GM12878 (cell line): ENCODE measurements around the gene ATRN. TPM values are rescaled to one million over a fixed set of nuclear protein-coding genes. Genes with fewer than 3 reads are reported as not detected.

Experiments
- ATAC-seq: fragments of 200-7000 bp; cut with Tn5 transposase; 3 replicates; pipeline ENCODE4 v1.9.1; 2020; ENCODE audit warnings: mild to moderate bottlenecking, moderate library complexity
- BruUV-seq: library from RNA; stranded (reverse); fragments of 400-500 nt; replicated peaks from 2 replicates; lab custom pipeline; 2021; lab: Mats Ljungman, UMichigan
- CTCF ChIA-PET: fragments of 300-600 bp; sonication (Branson Sonifier 250); formaldehyde crosslinking; extraction: SDS; loops from one replicate; lab custom pipeline; 2021; ENCODE audit warnings: inconsistent platforms; lab: Yijun Ruan, JAX
- POLR2A ChIA-PET: fragments of 350-600 bp; formaldehyde crosslinking; extraction: SDS; loops from one replicate; lab custom pipeline; 2021; ENCODE audit warnings: inconsistent platforms; lab: Charles Lee
- RAD21 ChIA-PET: fragments of 300-600 bp; sonication (Branson Sonifier 250); formaldehyde crosslinking; loops from one replicate; lab custom pipeline; 2023; ENCODE audit warnings: antibody characterized with exemption; ENCODE audit not compliant: unreplicated experiment; lab: Charles Lee
- SMC1A ChIA-PET: fragments of 300-600 bp; sonication (Branson Sonifier 250); formaldehyde crosslinking; loops from one replicate; lab custom pipeline; 2023; ENCODE audit not compliant: unreplicated experiment, uncharacterized antibody; lab: Charles Lee
- DNase-seq: peaks from one replicate; pipeline ENCODE4 v3.0.0-alpha.2; 2011; ENCODE audit warnings: low read depth, low spot score
- FAIRE-seq: peaks from 3 replicates; lab custom pipeline; 2011; peaks lifted over from hg19 to GRCh38; lab: Jason Lieb, UNC
- H2AFZ ChIP-seq: 2 replicates; pipeline ENCODE4 v1.6.0; 2011; ENCODE audit warnings: low read depth, low read length, control low read depth; ENCODE audit not compliant: control insufficient read depth
- H3K27ac ChIP-seq: 2 replicates; pipeline ENCODE4 v1.5.1; 2011; ENCODE audit warnings: control low read depth; ENCODE audit not compliant: control insufficient read depth, insufficient read depth
- H3K27me3 ChIP-seq, 2 experiments: replicated peaks in 1 of 2; 2 replicates each; pipeline versions ENCODE4 v1.6.0 to v1.6.1; 2011; ENCODE audit warnings: low read length in 1 of 2; ENCODE audit not compliant: control insufficient read depth in 2 of 2, insufficient read depth in 2 of 2
- H3K36me3 ChIP-seq, 2 experiments: 2 replicates each; pipeline ENCODE4 v1.5.1; 2011; ENCODE audit warnings: low read length in 1 of 2; ENCODE audit not compliant: control insufficient read depth in 2 of 2, insufficient read depth in 2 of 2
- H3K4me1 ChIP-seq: 2 replicates; pipeline ENCODE4 v1.6.1; 2011; ENCODE audit warnings: mild to moderate bottlenecking, low read length, moderate library complexity, mixed read lengths; ENCODE audit not compliant: control insufficient read depth, insufficient read depth
- H3K4me2 ChIP-seq: 2 replicates; pipeline ENCODE4 v1.6.0; 2011; ENCODE audit warnings: control low read depth; ENCODE audit not compliant: control insufficient read depth, insufficient read depth
- H3K4me3 ChIP-seq: fragments of 200-600 bp; sonication (generic); 2 replicates; pipeline ENCODE4 v1.5.1; 2016
- H3K79me2 ChIP-seq: 2 replicates; pipeline ENCODE4 v1.6.0; 2011; ENCODE audit warnings: low read length; ENCODE audit not compliant: control insufficient read depth, insufficient read depth
- H3K9ac ChIP-seq: 2 replicates; pipeline ENCODE4 v1.8.0; 2011; ENCODE audit warnings: low read length, control low read depth, mixed read lengths; ENCODE audit not compliant: control insufficient read depth, insufficient read depth
- H3K9me3 ChIP-seq: replicated peaks from 3 replicates; pipeline ENCODE4 v1.5.1; 2011; ENCODE audit warnings: mild to moderate bottlenecking, low read length; ENCODE audit not compliant: control insufficient read depth, insufficient read depth
- H4K20me1 ChIP-seq: 2 replicates; pipeline ENCODE4 v1.6.0; 2011; ENCODE audit not compliant: control insufficient read depth, insufficient read depth
- ATF7 ChIP-seq: fragments of 450-650 bp; IDR thresholded peaks from 2 replicates; pipeline ENCODE4 v1.6.1; 2016; ENCODE audit warnings: low read depth, mild to moderate bottlenecking
- CHD1 ChIP-seq: IDR thresholded peaks from 2 replicates; pipeline ENCODE4 v1.6.1; 2012; ENCODE audit warnings: low read depth, low read length, improper control_type of control experiment
- EP300 ChIP-seq, 2 experiments: fragments of 150-350 bp in 1 of 2; IDR thresholded peaks; 2 replicates each; pipeline ENCODE4 v1.6.1; 2011 to 2012; ENCODE audit warnings: low read depth in 2 of 2, low read length in 2 of 2, borderline replicate concordance in 1 of 2, improper control_type of control experiment in 1 of 2, inconsistent platforms in 1 of 2; ENCODE audit not compliant: control insufficient read depth in 1 of 2
- IKZF2 ChIP-seq, 2 experiments: fragments of 450-650 bp; IDR thresholded peaks; 2 replicates each; pipeline ENCODE4 v1.6.1; 2017; ENCODE audit warnings: mild to moderate bottlenecking in 2 of 2, moderate library complexity in 2 of 2
- MEF2A ChIP-seq: IDR thresholded peaks from 2 replicates; pipeline ENCODE4 v1.6.1; 2011; ENCODE audit warnings: low read depth, mild to moderate bottlenecking, low read length, moderate library complexity; ENCODE audit not compliant: insufficient read depth
- NKRF ChIP-seq: fragments of 450-650 bp; conservative IDR thresholded peaks from 2 replicates; pipeline ENCODE4 v1.6.1; 2017; ENCODE audit warnings: mild to moderate bottlenecking, moderate library complexity
- SMAD5 ChIP-seq: IDR thresholded peaks from 2 replicates; pipeline ENCODE4 v1.6.1; 2016; ENCODE audit warnings: antibody characterized with exemption, low read depth
- SMC3 ChIP-seq: IDR thresholded peaks from 2 replicates; pipeline ENCODE4 v1.6.1; 2011; ENCODE audit warnings: low read length, improper control_type of control experiment, borderline replicate concordance
- SPI1 ChIP-seq: IDR thresholded peaks from 2 replicates; pipeline ENCODE4 v1.6.1; 2011; ENCODE audit warnings: low read depth, mild to moderate bottlenecking, low read length, moderate library complexity, borderline replicate concordance; ENCODE audit not compliant: insufficient read depth
- SUPT20H ChIP-seq: IDR thresholded peaks from 2 replicates; pipeline ENCODE4 v1.6.1; 2011; ENCODE audit warnings: low read depth, mild to moderate bottlenecking, low read length, moderate library complexity, borderline replicate concordance; ENCODE audit not compliant: control insufficient read depth
- YBX1 ChIP-seq: fragments of 450-650 bp; IDR thresholded peaks from 2 replicates; pipeline ENCODE4 v1.6.1; 2016; ENCODE audit warnings: antibody characterized with exemption
- ZBTB33 ChIP-seq: fragments of 450-650 bp; IDR thresholded peaks from 2 replicates; pipeline ENCODE4 v1.6.1; 2017; ENCODE audit warnings: mild to moderate bottlenecking
- ZNF622 ChIP-seq: fragments of 450-650 bp; IDR thresholded peaks from 2 replicates; pipeline ENCODE4 v1.6.1; 2017; ENCODE audit warnings: mild to moderate bottlenecking, inconsistent platforms
- WGBS: methylation state at CpG from one replicate; pipeline ENCODE4 v1.1.6; 2016; ENCODE audit warnings: low lambda C conversion rate; ENCODE audit not compliant: insufficient replicate concordance, insufficient coverage; ENCODE audit errors: missing lambda C conversion rate; 5-methylcytosine and 5-hydroxymethylcytosine counted together
- in situ Hi-C: fragments of 300-500 bp; cut with MboI; formaldehyde crosslinking; loops from 9 replicates; pipeline ENCODE4 v1.14.3; 2018; ENCODE audit warnings: mixed read lengths
- intact Hi-C: fragments of 100-400 bp; cut with micrococcal nuclease; formaldehyde crosslinking; loops from one replicate; pipeline ENCODE4 v1.14.2; 2022; ENCODE audit not compliant: unreplicated experiment
- polyA plus RNA-seq, 11 experiments: library from polyadenylated mRNA; depleted of rRNA in 4 of 11; unstranded in 6 of 11; stranded (reverse) in 5 of 11; fragments of >200 nt; fragmentation: Nextera tagmentation in 4 of 11; fragmentation: Illumina TruSeq in 1 of 11; extraction: Ambion mirVana in 4 of 11; extraction: Trizol in 1 of 11; gene quantifications; 1 replicate in 1 of 11; 2 replicates in 10 of 11; pipeline versions ENCODE4 v1.2.1 to v1.2.3, GENCODE V29; 2011 to 2016; ENCODE audit warnings: inconsistent platforms in 2 of 11, missing spikeins in 2 of 11, low read depth in 1 of 11
- total RNA-seq, 4 experiments: library from RNA; depleted of rRNA in 3 of 4; stranded (reverse); fragments of >200 nt in 3 of 4; fragmentation: Illumina TruSeq in 1 of 4; extraction: Trizol in 1 of 4; gene quantifications; 2 replicates each; pipeline versions ENCODE4 v1.2.1 to v1.2.3, GENCODE V29; 2013 to 2021
- TF ChIP-seq, protein P1 (sequence below): fragments of 150-350 bp; IDR thresholded peaks from 2 replicates; pipeline ENCODE4 v1.6.1; 2016; ENCODE audit warnings: low read depth, low read length
- TF ChIP-seq, protein P2 (sequence below): fragments of 450-650 bp; IDR thresholded peaks from 2 replicates; pipeline ENCODE4 v1.6.1; 2017; ENCODE audit warnings: antibody characterized with exemption, mild to moderate bottlenecking, moderate library complexity

Gene ATRN
- total and polyA plus RNA-seq, 10 of the 15 experiments (the other 5 are each of a cell fraction or from before 2014, with no cell fraction given), result 0.71 to 11.6 (median 6.9) TPM

DNA sequence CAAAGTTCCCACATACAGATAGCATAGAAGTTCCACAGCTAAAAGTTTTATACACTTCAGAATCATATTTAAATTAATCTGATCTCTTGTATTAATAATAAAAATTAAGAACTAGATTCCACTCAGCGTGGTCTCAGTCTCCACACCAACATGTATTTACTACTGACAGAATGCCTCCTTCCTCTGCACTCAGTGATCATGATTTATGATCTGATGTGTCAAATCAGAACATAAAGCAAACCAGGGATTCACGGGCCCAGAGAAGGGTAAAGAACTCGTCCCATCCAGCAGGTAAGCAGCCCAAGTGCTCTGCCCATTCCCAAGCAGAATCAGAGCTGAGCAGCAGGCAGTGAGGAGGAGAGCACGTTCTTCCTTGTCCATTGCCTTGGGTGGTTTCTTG lies 14.2 kb upstream of the ATRN start:
- Histone ChIP-seq H3K4me1 (no peaks in the 10 kb centered on the region), H3K36me3 (no peaks in the 10 kb centered on the region), H3K4me2 (no peak overlapping the region), H3K9ac (no peak overlapping the region), H3K9me3 (no peaks in the 10 kb centered on the region), H3K4me3 (no peak overlapping the region), H3K27me3 (no peaks in the 10 kb centered on the region; a peak in 1 of 4 replicates), H2AFZ (no peak overlapping the region), H3K27ac (no peak overlapping the region), H4K20me1 (no peaks in the 10 kb centered on the region), H3K79me2 (no peaks in the 10 kb centered on the region)
- no TSS peak for BruUV-seq
- in situ Hi-C loops (no loop called here), intact Hi-C loops (no loop called here)
- ATAC-seq (no peak), DNase-seq (no peak), FAIRE-seq (no peak)
- ChIA-PET SMC1A (no interaction called here), RAD21 (no interaction called here), CTCF (no interaction called here), POLR2A (no interaction called here)
- WGBS, result 8% methylated on average over 4 of the region's 4 CpGs
- no peak for TF ChIP-seq ZBTB33
- TF ChIP-seq ZNF622, result no peak
- no peak for TF ChIP-seq EP300 (IDR thresholded peaks at IDR 0.05; ENCODE audit: borderline replicate concordance in 1 of 2, control insufficient read depth in 1 of 2, low read depth in 2 of 2, low read length in 2 of 2)
- TF ChIP-seq NKRF, result no peak
- no peak for TF ChIP-seq ATF7
- TF ChIP-seq, protein P1, sequence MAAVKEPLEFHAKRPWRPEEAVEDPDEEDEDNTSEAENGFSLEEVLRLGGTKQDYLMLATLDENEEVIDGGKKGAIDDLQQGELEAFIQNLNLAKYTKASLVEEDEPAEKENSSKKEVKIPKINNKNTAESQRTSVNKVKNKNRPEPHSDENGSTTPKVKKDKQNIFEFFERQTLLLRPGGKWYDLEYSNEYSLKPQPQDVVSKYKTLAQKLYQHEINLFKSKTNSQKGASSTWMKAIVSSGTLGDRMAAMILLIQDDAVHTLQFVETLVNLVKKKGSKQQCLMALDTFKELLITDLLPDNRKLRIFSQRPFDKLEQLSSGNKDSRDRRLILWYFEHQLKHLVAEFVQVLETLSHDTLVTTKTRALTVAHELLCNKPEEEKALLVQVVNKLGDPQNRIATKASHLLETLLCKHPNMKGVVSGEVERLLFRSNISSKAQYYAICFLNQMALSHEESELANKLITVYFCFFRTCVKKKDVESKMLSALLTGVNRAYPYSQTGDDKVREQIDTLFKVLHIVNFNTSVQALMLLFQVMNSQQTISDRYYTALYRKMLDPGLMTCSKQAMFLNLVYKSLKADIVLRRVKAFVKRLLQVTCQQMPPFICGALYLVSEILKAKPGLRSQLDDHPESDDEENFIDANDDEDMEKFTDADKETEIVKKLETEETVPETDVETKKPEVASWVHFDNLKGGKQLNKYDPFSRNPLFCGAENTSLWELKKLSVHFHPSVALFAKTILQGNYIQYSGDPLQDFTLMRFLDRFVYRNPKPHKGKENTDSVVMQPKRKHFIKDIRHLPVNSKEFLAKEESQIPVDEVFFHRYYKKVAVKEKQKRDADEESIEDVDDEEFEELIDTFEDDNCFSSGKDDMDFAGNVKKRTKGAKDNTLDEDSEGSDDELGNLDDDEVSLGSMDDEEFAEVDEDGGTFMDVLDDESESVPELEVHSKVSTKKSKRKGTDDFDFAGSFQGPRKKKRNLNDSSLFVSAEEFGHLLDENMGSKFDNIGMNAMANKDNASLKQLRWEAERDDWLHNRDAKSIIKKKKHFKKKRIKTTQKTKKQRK, result no peak
- no peak for TF ChIP-seq SMAD5
- no peak for TF ChIP-seq MEF2A
- TF ChIP-seq IKZF2 (IDR thresholded peaks at IDR 0.05), result no peak
- TF ChIP-seq, protein P2, sequence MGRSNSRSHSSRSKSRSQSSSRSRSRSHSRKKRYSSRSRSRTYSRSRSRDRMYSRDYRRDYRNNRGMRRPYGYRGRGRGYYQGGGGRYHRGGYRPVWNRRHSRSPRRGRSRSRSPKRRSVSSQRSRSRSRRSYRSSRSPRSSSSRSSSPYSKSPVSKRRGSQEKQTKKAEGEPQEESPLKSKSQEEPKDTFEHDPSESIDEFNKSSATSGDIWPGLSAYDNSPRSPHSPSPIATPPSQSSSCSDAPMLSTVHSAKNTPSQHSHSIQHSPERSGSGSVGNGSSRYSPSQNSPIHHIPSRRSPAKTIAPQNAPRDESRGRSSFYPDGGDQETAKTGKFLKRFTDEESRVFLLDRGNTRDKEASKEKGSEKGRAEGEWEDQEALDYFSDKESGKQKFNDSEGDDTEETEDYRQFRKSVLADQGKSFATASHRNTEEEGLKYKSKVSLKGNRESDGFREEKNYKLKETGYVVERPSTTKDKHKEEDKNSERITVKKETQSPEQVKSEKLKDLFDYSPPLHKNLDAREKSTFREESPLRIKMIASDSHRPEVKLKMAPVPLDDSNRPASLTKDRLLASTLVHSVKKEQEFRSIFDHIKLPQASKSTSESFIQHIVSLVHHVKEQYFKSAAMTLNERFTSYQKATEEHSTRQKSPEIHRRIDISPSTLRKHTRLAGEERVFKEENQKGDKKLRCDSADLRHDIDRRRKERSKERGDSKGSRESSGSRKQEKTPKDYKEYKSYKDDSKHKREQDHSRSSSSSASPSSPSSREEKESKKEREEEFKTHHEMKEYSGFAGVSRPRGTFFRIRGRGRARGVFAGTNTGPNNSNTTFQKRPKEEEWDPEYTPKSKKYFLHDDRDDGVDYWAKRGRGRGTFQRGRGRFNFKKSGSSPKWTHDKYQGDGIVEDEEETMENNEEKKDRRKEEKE, result no peak
- no peak for TF ChIP-seq YBX1
- TF ChIP-seq SPI1, result no peak
- no peak for TF ChIP-seq CHD1
- no peak for TF ChIP-seq SMC3
- no peak for TF ChIP-seq SUPT20H
